Mononuclear cell (primary cell): ENCODE measurements around the gene LARGE1. TPM values are rescaled to one million over a fixed set of nuclear protein-coding genes. Genes with fewer than 3 reads are reported as not detected.

Source experiments
- H3K27me3 ChIP-seq: 2 replicates; pipeline ENCODE4 v1.6.0; 2011; ENCODE audit warnings: low read length, control low read depth; ENCODE audit not compliant: insufficient read depth
- H3K4me1 ChIP-seq: 2 replicates; pipeline ENCODE4 v1.5.1; 2011; ENCODE audit warnings: mild to moderate bottlenecking, low read length, control low read depth; ENCODE audit not compliant: insufficient read depth
- H3K4me3 ChIP-seq: 2 replicates; pipeline ENCODE4 v1.5.1; 2011; ENCODE audit warnings: mild to moderate bottlenecking, low read length, moderate library complexity
- H3K9me3 ChIP-seq: 2 replicates; pipeline ENCODE4 v1.5.1; 2011; ENCODE audit warnings: low read depth, mild to moderate bottlenecking, control low read depth, low read length
- total RNA-seq: library from RNA; depleted of rRNA; stranded (reverse); fragments of >200 nt; gene quantifications from one replicate; pipeline ENCODE4 v1.2.3, GENCODE V29; 2012

Gene LARGE1
- total RNA-seq, 1 donor: 3.9 TPM

DNA sequence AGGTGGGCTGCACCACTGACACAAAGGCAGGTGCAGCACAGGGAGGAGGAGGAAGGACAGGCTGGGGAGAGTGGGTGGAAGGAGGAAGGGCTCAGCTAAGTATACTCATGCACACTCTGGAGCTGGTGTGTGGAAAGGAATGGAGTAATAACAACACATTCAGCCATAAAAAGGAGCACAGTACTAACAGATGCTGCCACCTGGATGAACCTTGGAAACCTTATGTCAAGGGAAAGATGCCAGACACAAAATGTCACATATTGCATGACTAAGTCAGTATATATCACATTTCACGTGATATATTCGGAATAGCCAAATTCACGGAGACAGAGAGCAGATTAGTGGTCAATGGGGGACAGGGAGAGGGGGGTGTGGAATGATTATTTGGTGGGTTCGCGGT lies 472.5 kb downstream of the LARGE1 start:
- no peaks in the 10 kb centered on the region for H3K9me3 ChIP-seq
- no peaks in the 10 kb centered on the region for H3K27me3 ChIP-seq
- H3K4me3 ChIP-seq: no peak overlapping the region
- no peaks in the 10 kb centered on the region for H3K4me1 ChIP-seq

DNA sequence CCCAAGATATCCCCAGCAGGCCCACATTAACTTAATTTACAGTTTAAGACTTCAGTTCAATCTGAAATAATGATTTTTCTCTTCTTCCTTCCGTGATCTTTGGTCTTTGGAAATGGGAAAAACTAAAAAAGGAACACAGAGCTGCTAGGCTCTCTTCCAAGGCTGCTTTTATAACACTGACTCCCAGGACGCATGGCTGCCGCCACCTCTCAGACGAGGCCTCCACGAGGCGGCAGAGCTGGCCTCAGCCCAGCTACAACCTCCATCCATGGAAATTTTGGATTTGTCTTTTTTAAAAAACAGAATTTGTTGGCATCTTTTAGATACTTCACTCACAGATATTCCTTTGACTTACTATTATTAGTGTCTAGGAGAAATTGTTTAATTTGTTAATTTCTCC lies 476.6 kb downstream of the LARGE1 start:
- Histone ChIP-seq H3K27me3 (no peaks in the 10 kb centered on the region), H3K9me3 (no peaks in the 10 kb centered on the region)

DNA sequence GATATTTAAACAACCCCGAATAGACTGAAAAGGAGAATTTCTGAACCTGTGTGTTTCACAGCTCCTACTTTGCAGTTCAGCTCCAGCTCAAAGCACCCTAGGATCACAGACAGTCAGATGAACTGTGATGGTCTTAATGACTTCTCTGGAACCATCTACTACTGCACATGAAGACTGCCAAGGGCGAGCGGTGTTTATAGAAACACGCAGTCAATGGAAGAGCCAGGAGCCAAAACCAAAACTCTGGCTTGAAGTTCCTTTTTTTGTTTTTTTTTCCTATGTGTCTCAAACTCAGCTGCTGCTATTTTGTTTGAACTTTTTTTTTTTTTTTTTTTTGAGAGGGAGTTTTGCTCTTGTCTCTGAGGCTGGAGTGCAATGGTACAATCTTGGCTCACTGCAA lies 479.5 kb downstream of the LARGE1 start:
- H3K4me1 ChIP-seq: no peaks in the 10 kb centered on the region
- H3K4me3 ChIP-seq: no peak overlapping the region
- H3K27me3 ChIP-seq: no peaks in the 10 kb centered on the region
- no peaks in the 10 kb centered on the region for H3K9me3 ChIP-seq

More for the DNA sequence above, 476.6 kb downstream of the LARGE1 start:
- no peak overlapping the region for H3K4me3 ChIP-seq
- H3K4me1 ChIP-seq: no peaks in the 10 kb centered on the region

DNA sequence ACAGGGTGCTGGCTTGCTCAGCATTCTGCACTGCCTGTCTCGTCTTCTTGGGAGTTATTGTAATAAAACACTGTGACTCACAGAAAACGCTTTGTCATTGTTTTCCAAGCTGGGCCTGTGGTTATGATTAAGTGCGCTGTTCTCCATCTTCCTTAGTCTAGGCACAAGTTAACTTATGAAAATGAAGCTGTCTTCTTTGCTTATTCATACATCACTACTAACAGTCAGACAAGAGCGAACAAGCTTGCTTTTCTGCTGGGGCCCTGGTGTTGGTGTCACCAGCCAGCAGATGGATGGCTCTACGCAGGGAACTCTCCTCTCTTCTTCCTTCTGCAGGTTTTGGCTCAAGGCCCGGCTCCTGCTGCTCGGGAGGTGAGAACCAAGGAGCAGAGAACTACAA lies 482.0 kb downstream of the LARGE1 start:
- no peak overlapping the region for H3K4me3 ChIP-seq
- H3K9me3 ChIP-seq: no peaks in the 10 kb centered on the region
- no peaks in the 10 kb centered on the region for H3K27me3 ChIP-seq
- H3K4me1 ChIP-seq: no peaks in the 10 kb centered on the region

DNA sequence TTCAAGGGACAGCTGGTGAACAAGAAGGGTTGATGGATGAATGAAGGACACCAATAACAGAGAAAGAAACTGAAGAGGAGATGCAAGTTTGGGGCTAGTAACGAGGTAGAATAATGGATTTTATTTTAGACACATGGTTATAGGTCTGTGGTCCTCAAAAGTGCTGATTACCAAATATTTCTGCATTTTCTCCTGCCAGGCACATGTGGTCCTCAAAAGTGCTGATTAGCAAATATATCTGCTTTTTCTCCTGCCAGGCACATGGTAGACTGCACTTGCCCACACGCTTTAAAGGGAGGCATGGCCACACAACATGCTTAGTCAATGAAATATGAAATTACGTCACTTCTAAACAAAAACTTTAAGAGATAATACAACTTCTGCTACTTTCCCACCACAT lies 489.0 kb downstream of the LARGE1 start:
- H3K9me3 ChIP-seq: no peaks in the 10 kb centered on the region
- H3K4me1 ChIP-seq: no peaks in the 10 kb centered on the region
- no peak overlapping the region for H3K4me3 ChIP-seq
- H3K27me3 ChIP-seq: no peaks in the 10 kb centered on the region

DNA sequence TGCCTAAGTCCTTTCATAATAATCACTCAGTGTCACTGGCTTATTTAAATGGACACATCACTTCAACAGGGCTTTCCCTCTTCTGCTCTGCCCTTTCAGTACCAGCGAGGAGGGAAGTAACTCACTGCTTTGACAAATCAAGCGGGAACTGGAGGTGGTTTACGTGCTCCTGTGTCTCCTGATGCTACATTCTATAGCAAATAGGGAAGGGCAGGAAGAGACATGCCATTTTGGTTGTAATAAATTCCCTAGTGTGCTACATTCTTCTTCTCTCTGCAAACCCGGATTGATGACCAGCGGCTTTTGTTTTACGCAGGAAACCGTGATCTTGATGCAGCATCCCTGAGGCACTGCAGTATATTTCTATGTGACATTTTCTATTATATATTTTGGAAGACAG lies 491.0 kb downstream of the LARGE1 start:
- Histone ChIP-seq H3K4me3 (no peak overlapping the region), H3K27me3 (no peaks in the 10 kb centered on the region), H3K9me3 (no peaks in the 10 kb centered on the region), H3K4me1 (no peaks in the 10 kb centered on the region)

DNA sequence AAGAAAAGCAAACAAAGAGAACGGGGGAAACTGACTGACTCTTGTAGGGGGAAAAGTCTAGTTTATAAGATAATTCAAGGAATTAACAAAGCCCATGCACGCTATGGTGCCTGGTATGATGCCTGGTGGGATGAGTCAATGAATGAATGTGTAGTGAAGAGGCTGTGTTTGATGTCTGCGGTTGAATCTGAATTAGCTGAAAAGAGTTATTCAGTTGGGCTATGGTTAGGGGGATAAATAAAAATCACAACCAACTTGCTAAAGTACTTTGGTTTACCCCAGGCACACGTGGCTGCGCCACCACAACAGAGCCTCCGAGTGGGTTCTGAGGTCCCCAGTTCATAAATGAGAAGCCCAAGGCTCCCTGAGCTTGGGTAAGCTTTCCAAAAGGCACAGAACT lies 492.8 kb downstream of the LARGE1 start:
- no peaks in the 10 kb centered on the region for H3K4me1 ChIP-seq
- no peaks in the 10 kb centered on the region for H3K9me3 ChIP-seq
- no peak overlapping the region for H3K4me3 ChIP-seq
- no peaks in the 10 kb centered on the region for H3K27me3 ChIP-seq

DNA sequence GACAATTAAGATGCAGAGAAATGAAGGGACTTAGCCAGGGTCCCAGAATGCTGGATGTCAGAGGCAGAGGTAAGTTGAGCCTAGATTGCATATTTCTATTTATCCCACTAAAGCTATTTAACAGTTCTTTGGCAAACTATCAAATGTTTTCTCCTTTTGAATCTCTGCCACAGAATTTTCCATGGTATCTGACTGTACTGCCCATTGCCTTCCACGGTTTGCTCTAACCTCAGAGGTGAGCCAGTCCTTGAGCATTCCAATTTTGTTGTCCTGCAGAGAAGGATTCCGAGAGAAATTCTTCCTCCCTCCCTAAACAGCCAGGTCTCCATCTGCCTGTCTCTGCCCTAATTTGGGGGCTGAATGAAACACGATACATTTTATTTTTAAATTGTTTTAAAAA lies 493.8 kb downstream of the LARGE1 start:
- Histone ChIP-seq H3K27me3 (no peaks in the 10 kb centered on the region), H3K4me1 (no peaks in the 10 kb centered on the region), H3K9me3 (no peaks in the 10 kb centered on the region), H3K4me3 (no peak overlapping the region)

DNA sequence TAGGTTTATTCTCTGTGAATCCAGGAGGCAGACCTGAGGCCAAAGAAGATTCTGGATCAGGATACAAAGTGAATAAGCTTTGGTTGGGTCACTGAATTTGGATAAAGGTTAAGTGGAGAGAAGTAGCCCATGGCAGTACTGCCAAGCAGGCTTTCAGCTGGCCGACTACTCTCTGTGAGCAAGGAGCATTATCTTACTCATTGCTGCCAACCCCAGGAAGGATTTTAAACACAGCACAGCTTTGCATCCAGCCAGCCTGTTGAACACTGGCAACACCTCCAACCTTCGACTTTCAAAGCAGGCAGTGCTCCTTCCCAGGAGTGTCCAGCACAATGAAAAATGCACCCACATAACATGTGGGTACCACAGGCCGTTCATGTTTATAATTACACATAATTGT lies 498.4 kb downstream of the LARGE1 start:
- no peaks in the 10 kb centered on the region for H3K27me3 ChIP-seq
- H3K4me3 ChIP-seq: no peak overlapping the region
- no peaks in the 10 kb centered on the region for H3K9me3 ChIP-seq
- H3K4me1 ChIP-seq: no peaks in the 10 kb centered on the region

DNA sequence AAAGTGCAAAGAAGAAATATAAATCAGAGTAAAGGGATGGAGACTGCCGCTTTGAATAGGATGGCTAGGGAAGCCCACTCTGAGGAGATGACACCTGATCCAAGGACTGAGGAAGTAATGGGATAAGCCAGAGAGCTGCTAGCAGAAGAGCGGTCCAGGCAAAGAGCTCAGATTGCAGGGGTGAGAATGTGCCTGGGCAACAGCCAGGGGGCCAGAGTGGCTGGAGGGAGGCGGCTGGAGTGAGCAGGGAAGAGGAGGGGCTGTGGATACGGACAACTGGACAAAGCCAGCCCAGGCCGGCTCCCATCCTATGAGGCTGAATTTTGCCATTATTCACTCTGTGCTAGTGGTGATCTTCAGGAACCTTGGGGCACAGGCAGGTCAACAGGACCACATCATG lies 501.8 kb downstream of the LARGE1 start:
- H3K4me3 ChIP-seq: no peak overlapping the region
- H3K4me1 ChIP-seq: no peaks in the 10 kb centered on the region
- H3K9me3 ChIP-seq: no peaks in the 10 kb centered on the region
- H3K27me3 ChIP-seq: no peaks in the 10 kb centered on the region

DNA sequence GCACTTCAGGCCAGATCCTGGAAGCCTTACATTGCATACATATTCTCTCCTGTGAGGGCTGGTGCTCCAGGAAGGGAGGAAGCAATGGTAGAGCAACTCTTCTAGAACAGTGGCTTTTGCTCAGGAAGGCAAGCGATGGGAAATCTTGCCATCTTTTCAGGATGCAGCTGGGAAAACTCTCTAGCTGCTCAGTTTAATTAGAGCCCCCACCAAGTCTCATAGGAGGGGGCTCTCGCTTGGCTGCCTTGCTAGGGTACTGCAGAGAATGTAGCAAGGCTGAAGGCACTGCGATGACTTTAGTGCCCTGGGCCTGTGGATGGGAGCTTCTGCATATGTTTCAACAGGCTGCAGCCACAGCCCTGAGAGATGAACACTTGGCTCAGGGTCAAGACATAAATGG lies 504.9 kb downstream of the LARGE1 start:
- no peak overlapping the region for H3K4me3 ChIP-seq
- H3K4me1 ChIP-seq: no peaks in the 10 kb centered on the region
- no peaks in the 10 kb centered on the region for H3K9me3 ChIP-seq
- H3K27me3 ChIP-seq: no peaks in the 10 kb centered on the region

DNA sequence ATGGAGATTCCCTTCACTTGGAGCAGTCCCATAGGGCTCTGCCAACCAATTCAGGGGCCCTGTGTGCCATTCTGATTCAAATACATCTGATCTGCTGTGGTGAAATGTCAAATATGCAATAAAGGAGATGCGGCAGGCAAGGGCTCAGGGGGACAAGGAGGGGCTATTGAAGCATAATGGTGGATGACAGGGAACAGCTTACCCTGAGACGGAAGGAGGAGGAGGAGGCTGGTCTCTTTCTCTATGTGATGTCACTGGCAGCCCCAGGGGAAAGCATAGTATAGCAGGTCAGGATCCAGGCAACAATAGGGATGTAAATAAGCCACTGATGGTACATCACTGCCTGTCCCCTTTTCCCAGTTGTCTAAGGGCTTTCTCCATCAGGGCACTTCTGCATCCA lies 511.2 kb downstream of the LARGE1 start:
- Histone ChIP-seq H3K9me3 (no peaks in the 10 kb centered on the region), H3K4me3 (no peak overlapping the region), H3K4me1 (no peaks in the 10 kb centered on the region), H3K27me3 (no peaks in the 10 kb centered on the region)

DNA sequence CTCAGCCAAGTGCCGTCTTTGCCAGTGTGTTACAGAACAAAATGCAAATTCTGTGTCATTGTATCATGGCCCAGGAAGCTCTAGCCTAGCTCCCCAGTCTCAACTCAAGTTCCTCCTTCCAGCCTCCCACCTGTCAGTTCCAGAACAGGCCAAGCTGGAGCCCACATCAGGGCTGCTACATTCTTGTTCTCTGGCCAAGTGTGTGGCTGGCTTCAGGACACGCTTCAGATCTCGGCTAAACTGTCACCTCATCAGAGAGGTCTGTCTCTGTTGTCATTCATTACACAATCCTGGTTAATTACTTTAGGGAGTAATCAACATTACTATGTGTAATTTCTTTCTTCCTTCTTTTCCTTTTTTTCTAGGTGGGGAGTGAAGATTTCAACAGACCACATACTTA lies 515.1 kb downstream of the LARGE1 start:
- no peaks in the 10 kb centered on the region for H3K4me1 ChIP-seq
- no peaks in the 10 kb centered on the region for H3K9me3 ChIP-seq
- H3K4me3 ChIP-seq: no peak overlapping the region
- H3K27me3 ChIP-seq: no peaks in the 10 kb centered on the region

DNA sequence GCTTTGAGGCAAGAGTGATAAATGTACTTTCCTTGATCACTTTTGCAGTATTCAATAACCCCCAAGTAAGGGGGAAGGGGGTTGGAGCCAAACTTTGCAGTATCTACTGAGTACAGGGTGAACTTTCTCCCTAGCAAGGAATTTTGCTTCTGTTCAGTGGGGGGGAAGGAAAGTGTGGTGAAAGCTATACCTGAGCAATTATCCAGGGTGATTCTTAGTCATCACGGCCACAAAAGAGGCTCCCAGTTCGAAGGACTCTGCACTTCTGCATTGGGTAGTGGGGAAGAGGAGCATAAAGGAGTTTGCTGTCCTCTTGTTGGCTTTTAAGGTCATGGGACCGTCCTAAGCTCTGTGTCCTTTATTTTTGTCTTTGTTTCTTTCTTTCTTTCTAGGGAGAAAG lies 515.6 kb downstream of the LARGE1 start:
- H3K4me3 ChIP-seq: no peak overlapping the region
- no peaks in the 10 kb centered on the region for H3K9me3 ChIP-seq
- H3K4me1 ChIP-seq: no peaks in the 10 kb centered on the region
- no peaks in the 10 kb centered on the region for H3K27me3 ChIP-seq

DNA sequence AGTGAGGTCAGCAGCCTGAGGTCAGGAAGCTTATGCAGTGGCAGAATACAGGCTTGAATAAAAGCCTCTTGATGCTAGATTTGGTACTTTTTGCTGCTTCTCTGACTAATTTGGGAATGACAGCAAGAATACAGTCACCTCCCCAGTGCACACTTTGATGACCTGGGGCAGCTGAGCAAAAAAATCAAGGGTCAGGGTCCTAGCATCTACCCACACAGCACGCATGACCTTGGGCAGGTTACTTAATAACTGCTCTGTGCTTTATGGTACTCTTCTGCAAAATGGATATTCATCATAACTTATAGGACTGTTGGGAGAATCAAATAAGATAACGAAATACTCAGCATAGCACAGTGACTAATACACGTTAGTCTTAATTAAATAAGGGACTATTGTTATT lies 518.0 kb downstream of the LARGE1 start:
- Histone ChIP-seq H3K9me3 (no peaks in the 10 kb centered on the region), H3K4me1 (no peaks in the 10 kb centered on the region), H3K27me3 (no peaks in the 10 kb centered on the region), H3K4me3 (no peak overlapping the region)

DNA sequence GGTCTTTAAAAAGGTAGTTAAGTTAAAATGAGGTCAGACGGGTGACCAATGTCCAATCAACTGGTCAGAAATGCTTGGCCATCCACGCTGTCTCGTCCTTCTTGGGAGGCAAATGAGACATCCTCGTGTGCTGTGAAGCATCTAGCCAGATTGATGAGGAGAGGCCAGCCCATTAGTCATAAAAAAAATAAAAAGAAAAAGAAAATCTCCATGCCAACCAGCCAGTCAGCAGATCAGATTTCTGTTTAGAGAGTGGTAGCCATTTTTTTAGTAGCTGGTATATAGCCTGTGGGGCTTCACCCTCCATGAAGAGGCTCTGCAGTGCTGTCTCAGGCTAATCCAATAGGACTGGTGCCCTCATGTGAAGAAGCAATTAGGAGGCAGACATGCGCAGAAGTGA lies 519.0 kb downstream of the LARGE1 start:
- no peak overlapping the region for H3K4me3 ChIP-seq
- H3K27me3 ChIP-seq: no peaks in the 10 kb centered on the region
- no peaks in the 10 kb centered on the region for H3K4me1 ChIP-seq
- no peaks in the 10 kb centered on the region for H3K9me3 ChIP-seq

DNA sequence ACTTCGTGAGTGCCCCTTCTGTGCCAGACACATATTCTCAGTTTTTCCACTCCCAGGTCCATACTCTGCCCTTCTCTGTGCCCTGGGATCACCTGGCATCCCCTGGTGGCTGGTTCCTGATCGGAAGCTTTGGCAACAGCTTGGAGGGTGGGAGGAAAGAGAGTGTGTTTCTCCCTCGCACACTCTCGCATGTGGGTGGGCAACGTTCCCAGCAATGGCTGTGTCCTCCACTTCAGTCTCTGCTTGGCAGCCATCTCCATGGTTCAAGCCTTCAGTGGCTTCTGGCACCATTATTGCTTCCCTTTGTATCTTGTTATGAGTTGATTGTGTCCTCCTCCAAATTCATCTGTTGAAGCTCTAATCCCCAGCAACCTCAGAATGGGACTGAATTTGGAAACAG lies 519.4 kb downstream of the LARGE1 start:
- no peak overlapping the region for H3K4me3 ChIP-seq
- no peaks in the 10 kb centered on the region for H3K9me3 ChIP-seq
- no peaks in the 10 kb centered on the region for H3K27me3 ChIP-seq
- no peaks in the 10 kb centered on the region for H3K4me1 ChIP-seq
